Tibial artery (tissue), 4 donors: Measurements from ENCODE around the gene SAP130.

Experiments
- DNase-seq, 2 donors: peaks; one replicate each; pipeline ENCODE4 v3.0.0-alpha.2; 2019
- H3K27ac ChIP-seq, 2 donors: fragments of 200-600 bp; sonication (generic) in 1 of 2; 1 replicate in 1 of 2; 2 replicates in 1 of 2; pipeline ENCODE4 v1.5.1; 2018 to 2019; ENCODE audit warnings: mild to moderate bottlenecking in 1 of 2
- H3K27me3 ChIP-seq, 2 donors: fragments of 200-600 bp; sonication (generic) in 1 of 2; one replicate each; pipeline versions ENCODE4 v1.5.1 to v1.6.0; 2016 to 2019
- H3K36me3 ChIP-seq, 3 donors: fragments of 200-600 bp; sonication (generic) in 2 of 3; one replicate each; pipeline ENCODE4 v1.5.1; 2016 to 2019; ENCODE audit warnings: mild to moderate bottlenecking in 2 of 3
- H3K4me1 ChIP-seq, 4 donors: fragments of 200-600 bp; sonication (generic) in 2 of 4; 1 replicate in 3 of 4; 2 replicates in 1 of 4; pipeline ENCODE4 v1.5.1; 2016 to 2019
- H3K4me3 ChIP-seq, 2 donors: fragments of 200-600 bp; sonication (generic) in 1 of 2; 1 replicate in 1 of 2; 2 replicates in 1 of 2; pipeline ENCODE4 v1.5.1; 2018 to 2019; ENCODE audit warnings: mild to moderate bottlenecking in 2 of 2
- H3K9me3 ChIP-seq, 3 donors: fragments of 200-600 bp; sonication (generic) in 1 of 3; one replicate each; pipeline ENCODE4 v1.5.1; 2016 to 2019
- intact Hi-C: fragments of 100-400 bp; cut with DNase I; formaldehyde crosslinking; loops from one replicate; pipeline ENCODE4 v1.15.0; 2023; ENCODE audit warnings: low total_unique reads
- TF ChIP-seq, protein P1 (sequence below), 2 experiments: fragments of 200-600 bp in 1 of 2; fragments of 450-650 bp in 1 of 2; IDR thresholded peaks; one replicate each; pipeline ENCODE4 v1.5.1; 2017 to 2019; ENCODE audit warnings: antibody characterized with exemption in 2 of 2, mild to moderate bottlenecking in 1 of 2, moderate library complexity in 1 of 2

Gene SAP130

DNA sequence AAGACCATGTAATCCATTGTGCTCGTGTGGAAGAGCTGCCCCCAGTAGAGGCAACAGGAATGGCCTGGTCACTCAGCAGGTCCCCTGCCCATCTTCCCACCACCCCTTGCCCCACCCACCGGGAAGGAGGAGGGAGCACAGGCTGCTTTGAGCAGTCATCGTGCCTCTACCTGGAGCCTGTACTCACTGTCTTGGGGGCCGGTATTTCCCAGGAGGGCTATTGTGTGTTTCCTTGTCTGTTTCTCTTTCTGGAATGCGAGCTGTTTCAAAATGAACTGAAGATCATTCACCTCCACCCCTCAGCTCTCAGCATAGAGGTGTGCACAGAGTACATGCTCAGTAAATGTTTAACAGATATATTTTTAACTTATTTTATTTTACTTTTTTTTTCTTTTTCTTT lies 134.4 kb downstream of the SAP130 start:
- no peak overlapping the region for H3K27ac ChIP-seq
- intact Hi-C loops = no loop called here
- TF ChIP-seq, protein P1, sequence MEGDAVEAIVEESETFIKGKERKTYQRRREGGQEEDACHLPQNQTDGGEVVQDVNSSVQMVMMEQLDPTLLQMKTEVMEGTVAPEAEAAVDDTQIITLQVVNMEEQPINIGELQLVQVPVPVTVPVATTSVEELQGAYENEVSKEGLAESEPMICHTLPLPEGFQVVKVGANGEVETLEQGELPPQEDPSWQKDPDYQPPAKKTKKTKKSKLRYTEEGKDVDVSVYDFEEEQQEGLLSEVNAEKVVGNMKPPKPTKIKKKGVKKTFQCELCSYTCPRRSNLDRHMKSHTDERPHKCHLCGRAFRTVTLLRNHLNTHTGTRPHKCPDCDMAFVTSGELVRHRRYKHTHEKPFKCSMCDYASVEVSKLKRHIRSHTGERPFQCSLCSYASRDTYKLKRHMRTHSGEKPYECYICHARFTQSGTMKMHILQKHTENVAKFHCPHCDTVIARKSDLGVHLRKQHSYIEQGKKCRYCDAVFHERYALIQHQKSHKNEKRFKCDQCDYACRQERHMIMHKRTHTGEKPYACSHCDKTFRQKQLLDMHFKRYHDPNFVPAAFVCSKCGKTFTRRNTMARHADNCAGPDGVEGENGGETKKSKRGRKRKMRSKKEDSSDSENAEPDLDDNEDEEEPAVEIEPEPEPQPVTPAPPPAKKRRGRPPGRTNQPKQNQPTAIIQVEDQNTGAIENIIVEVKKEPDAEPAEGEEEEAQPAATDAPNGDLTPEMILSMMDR (IDR thresholded peaks at IDR 0.05) = no peak
- H3K9me3 ChIP-seq = no peaks in the 10 kb centered on the region
- no peaks in the 10 kb centered on the region for H3K4me1 ChIP-seq
- H3K27me3 ChIP-seq = no peaks in the 10 kb centered on the region
- H3K36me3 ChIP-seq = no peaks in the 10 kb centered on the region
- no peak for DNase-seq
- no peak overlapping the region for H3K4me3 ChIP-seq

GRCh38 chr2:127893033-127893432 lies 134.8 kb downstream of the SAP130 start:
- H3K9me3 ChIP-seq = no peaks in the 10 kb centered on the region
- H3K27me3 ChIP-seq = no peaks in the 10 kb centered on the region
- no peak for DNase-seq
- H3K4me3 ChIP-seq = no peak overlapping the region
- H3K36me3 ChIP-seq = no peaks in the 10 kb centered on the region
- peaks cover 0 to 4% (median 2%) of the 10 kb centered on the region in 4 donors for H3K4me1 ChIP-seq
- no peak overlapping the region for H3K27ac ChIP-seq
- intact Hi-C loops = no loop called here
- TF ChIP-seq, protein P1 (IDR thresholded peaks at IDR 0.05) = no peak

GRCh38 chr2:127891811-127892210 lies 136.0 kb downstream of the SAP130 start:
- no peak for DNase-seq
- H3K36me3 ChIP-seq = no peaks in the 10 kb centered on the region
- no peak overlapping the region for H3K4me3 ChIP-seq
- H3K27me3 ChIP-seq = no peaks in the 10 kb centered on the region
- intact Hi-C loops = no loop called here
- H3K9me3 ChIP-seq = no peaks in the 10 kb centered on the region
- TF ChIP-seq, protein P1 (IDR thresholded peaks at IDR 0.05) = no peak
- peaks cover 0 to 15% (median 7%) of the 10 kb centered on the region in 4 donors for H3K4me1 ChIP-seq
- no peak overlapping the region for H3K27ac ChIP-seq
